MM.1S (cell line): Measurements from ENCODE around the gene ACADVL.

Experiments
- DNase-seq: peaks from one replicate; pipeline ENCODE4 v3.0.0-alpha.2; 2015
- H2AFZ ChIP-seq: fragments of 300-600 bp; sonication (generic); 2 replicates; pipeline ENCODE4 v1.6.0; 2016; ENCODE audit warnings: antibody characterized with exemption, low read length
- H3F3A ChIP-seq: fragments of 300-600 bp; sonication (generic); 2 replicates; pipeline ENCODE4 v1.6.1; 2016; ENCODE audit warnings: mild to moderate bottlenecking, antibody characterized with exemption, low read length, moderate library complexity, mixed read lengths; ENCODE audit not compliant: insufficient read depth
- H3K27ac ChIP-seq: fragments of 300-600 bp; sonication (generic); 2 replicates; pipeline ENCODE4 v1.5.1; 2016; ENCODE audit warnings: mild to moderate bottlenecking, low read length
- H3K27me3 ChIP-seq: fragments of 300-600 bp; sonication (generic); replicated peaks from 2 replicates; pipeline ENCODE4 v1.6.0; 2016; ENCODE audit warnings: low read length; ENCODE audit not compliant: insufficient read depth
- H3K36me3 ChIP-seq: fragments of 300-600 bp; sonication (generic); replicated peaks from 2 replicates; pipeline ENCODE4 v1.6.1; 2016; ENCODE audit warnings: mild to moderate bottlenecking, low read length, mixed read lengths; ENCODE audit not compliant: insufficient read depth
- H3K4me1 ChIP-seq: fragments of 300-600 bp; sonication (generic); 2 replicates; pipeline ENCODE4 v1.6.1; 2016; ENCODE audit warnings: low read length, mixed read lengths
- H3K4me2 ChIP-seq: fragments of 300-600 bp; sonication (generic); 2 replicates; pipeline ENCODE4 v1.6.0; 2016; ENCODE audit warnings: low read depth, low read length
- H3K4me3 ChIP-seq: fragments of 300-600 bp; sonication (generic); 2 replicates; pipeline ENCODE4 v1.5.1; 2016; ENCODE audit warnings: low read length, mixed read lengths
- H3K79me2 ChIP-seq: fragments of 300-600 bp; sonication (generic); 2 replicates; pipeline ENCODE4 v1.6.1; 2016; ENCODE audit warnings: mixed run types, low read length, mixed read lengths
- H3K9ac ChIP-seq: fragments of 300-600 bp; sonication (generic); 2 replicates; pipeline ENCODE4 v1.6.1; 2016; ENCODE audit warnings: low read length, mixed read lengths
- H3K9me2 ChIP-seq: fragments of 300-600 bp; sonication (generic); replicated peaks from 2 replicates; pipeline ENCODE4 v1.6.1; 2016; ENCODE audit warnings: mild to moderate bottlenecking, low read length, mixed read lengths; ENCODE audit not compliant: insufficient read depth
- H3K9me3 ChIP-seq: fragments of 300-600 bp; sonication (generic); replicated peaks from 2 replicates; pipeline ENCODE4 v1.6.1; 2016; ENCODE audit warnings: mild to moderate bottlenecking, low read length, mixed read lengths; ENCODE audit not compliant: insufficient read depth
- H4K20me1 ChIP-seq: fragments of 300-600 bp; sonication (generic); 2 replicates; pipeline ENCODE4 v1.6.1; 2016; ENCODE audit warnings: mild to moderate bottlenecking, low read length, moderate library complexity, mixed read lengths; ENCODE audit not compliant: insufficient read depth
- CTCF ChIP-seq: fragments of 300-600 bp; sonication (generic); IDR thresholded peaks from 2 replicates; pipeline ENCODE4 v1.5.1; 2016; ENCODE audit warnings: antibody characterized with exemption, low read length, mixed read lengths
- EZH2 ChIP-seq: fragments of 300-600 bp; sonication (generic); optimal IDR thresholded peaks from 2 replicates; pipeline ENCODE3; 2017; ENCODE audit warnings: low read depth, mild to moderate bottlenecking, antibody characterized with exemption, low read length, mixed read lengths
- EZH2phosphoT487 ChIP-seq: fragments of 300-600 bp; sonication (generic); IDR thresholded peaks from 2 replicates; pipeline ENCODE4 v1.6.1; 2018; ENCODE audit warnings: antibody characterized with exemption, low read length

Gene ACADVL

DNA sequence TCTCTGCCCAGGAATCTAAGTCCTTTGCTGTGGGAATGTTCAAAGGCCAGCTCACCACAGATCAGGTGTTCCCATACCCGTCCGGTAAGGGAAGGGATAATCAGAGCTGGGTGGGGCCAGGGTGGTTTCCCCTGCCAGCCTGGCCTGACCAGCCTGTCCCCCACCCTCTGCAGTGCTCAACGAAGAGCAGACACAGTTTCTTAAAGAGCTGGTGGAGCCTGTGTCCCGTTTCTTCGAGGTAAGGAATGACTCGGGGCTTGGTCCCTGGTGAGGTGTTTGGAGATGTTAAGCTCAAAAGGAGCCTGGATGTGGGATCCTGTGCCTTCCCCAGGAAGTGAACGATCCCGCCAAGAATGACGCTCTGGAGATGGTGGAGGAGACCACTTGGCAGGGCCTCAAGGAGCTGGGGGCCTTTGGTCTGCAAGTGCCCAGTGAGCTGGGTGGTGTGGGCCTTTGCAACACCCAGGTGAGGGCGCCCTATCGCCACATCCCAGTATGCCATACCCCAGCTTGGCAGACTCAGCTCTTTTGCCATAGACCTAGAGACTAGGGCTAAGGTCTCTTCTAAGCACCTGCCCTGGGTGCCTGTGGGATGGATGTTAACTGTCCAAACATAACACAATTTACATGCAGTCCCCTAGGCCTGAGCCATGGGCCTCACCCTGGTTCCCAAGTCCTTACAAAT lies 997 bp downstream of the ACADVL start:
- Histone ChIP-seq H3K27me3 (peaks cover 13% of the 10 kb centered on the region), H3K4me3 (peak overlapping the region; percentile 87), H3F3A (no peaks in the 10 kb centered on the region), H3K79me2 (peaks cover 35% of the 10 kb centered on the region), H2AFZ (no peak overlapping the region), H4K20me1 (no peaks in the 10 kb centered on the region), H3K9ac (peak overlapping the region; percentile 75), H3K27ac (peak overlapping the region; percentile 35; the same call in 1 of the 2 replicates), H3K4me1 (peaks cover 12% of the 10 kb centered on the region), H3K36me3 (0 out of 2 replicates have a peak, but pooled peaks cover 6% of the 10 kb centered on the region), H3K9me2 (no peaks in the 10 kb centered on the region), H3K4me2 (peak overlapping the region; percentile 72), H3K9me3 (no peaks in the 10 kb centered on the region)
- TF ChIP-seq EZH2phosphoT487, result no peak
- peak; percentile 79 for TF ChIP-seq CTCF
- DNase-seq, result peak; percentile 79

GRCh38 chr17:7221278-7222092 lies 1.7 kb downstream of the ACADVL start:
- Histone ChIP-seq H3K79me2 (peaks cover 35% of the 10 kb centered on the region), H3K27me3 (peaks cover 6% of the 10 kb centered on the region), H3K9me3 (no peaks in the 10 kb centered on the region), H3K4me2 (peak overlapping the region; percentile 72; the same call in 1 of the 2 replicates), H3K4me1 (peaks cover 12% of the 10 kb centered on the region), H4K20me1 (no peaks in the 10 kb centered on the region), H3K4me3 (no peak overlapping the region; the same call in 1 of the 2 replicates), H3F3A (no peaks in the 10 kb centered on the region), H3K27ac (no peak overlapping the region), H2AFZ (no peak overlapping the region), H3K9ac (no peak overlapping the region), H3K9me2 (no peaks in the 10 kb centered on the region), H3K36me3 (0 out of 2 replicates have a peak, but pooled peaks cover 6% of the 10 kb centered on the region)
- DNase-seq, result no peak
- TF ChIP-seq CTCF (no peak), EZH2 (no peak)

DNA sequence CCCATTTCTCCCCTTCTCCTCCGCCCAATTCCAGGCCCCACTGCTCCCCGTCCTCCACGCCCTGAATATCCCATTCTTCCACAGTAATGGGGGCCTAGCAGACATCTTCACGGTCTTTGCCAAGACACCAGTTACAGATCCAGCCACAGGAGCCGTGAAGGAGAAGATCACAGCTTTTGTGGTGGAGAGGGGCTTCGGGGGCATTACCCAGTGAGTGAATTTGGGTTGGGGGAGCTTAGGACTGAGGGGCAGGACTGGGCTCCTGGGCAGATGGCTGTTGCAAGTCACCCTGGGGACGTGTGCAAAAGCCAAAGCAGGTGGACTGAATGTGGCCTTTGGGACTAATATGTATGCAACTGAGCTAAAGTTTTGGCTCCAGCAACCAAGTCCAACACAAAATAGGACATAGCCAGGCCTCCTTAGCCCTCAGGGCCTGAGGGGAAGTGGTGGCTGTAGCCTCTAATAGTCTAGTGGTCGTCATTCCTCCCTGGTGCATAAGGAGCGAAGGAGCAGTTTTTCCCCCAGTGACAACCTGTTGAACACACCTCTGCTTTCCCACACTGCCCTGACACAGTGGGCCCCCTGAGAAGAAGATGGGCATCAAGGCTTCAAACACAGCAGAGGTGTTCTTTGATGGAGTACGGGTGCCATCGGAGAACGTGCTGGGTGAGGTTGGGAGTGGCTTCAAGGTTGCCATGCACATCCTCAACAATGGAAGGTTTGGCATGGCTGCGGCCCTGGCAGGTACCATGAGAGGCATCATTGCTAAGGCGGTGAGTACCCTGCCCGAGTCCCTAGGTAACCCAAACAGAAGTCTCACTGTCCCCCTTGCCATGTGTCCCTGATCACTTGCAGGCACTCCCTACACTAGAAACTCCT lies 2.6 kb downstream of the ACADVL start:
- no peak for DNase-seq
- Histone ChIP-seq H3K9me3 (no peaks in the 10 kb centered on the region), H3K27ac (no peak overlapping the region), H3F3A (no peaks in the 10 kb centered on the region), H3K4me1 (peaks cover 12% of the 10 kb centered on the region), H2AFZ (no peak overlapping the region), H3K4me2 (no peak overlapping the region), H4K20me1 (no peaks in the 10 kb centered on the region), H3K27me3 (no peaks in the 10 kb centered on the region), H3K4me3 (no peak overlapping the region), H3K9ac (no peak overlapping the region), H3K79me2 (peaks cover 35% of the 10 kb centered on the region), H3K36me3 (0 out of 2 replicates have a peak, but pooled peaks cover 6% of the 10 kb centered on the region), H3K9me2 (no peaks in the 10 kb centered on the region)
- no peak for TF ChIP-seq EZH2
- TF ChIP-seq EZH2phosphoT487, result no peak
- TF ChIP-seq CTCF, result no peak
